Lower leg skin (tissue), 3 donors: ENCODE data around the gene ZNF440.
"Not testable (repeated sequence)": the region's sequence is repeated elsewhere in the genome, so short reads cannot be mapped to it uniquely, and the experiment has no call there.

Experiments
- CTCF ChIP-seq, 3 donors: fragments of 450-650 bp; IDR thresholded peaks; one replicate each; pipeline ENCODE4 v1.5.1; 2016; ENCODE audit warnings: antibody characterized with exemption in 3 of 3, mild to moderate bottlenecking in 3 of 3, moderate library complexity in 2 of 3
- POLR2A ChIP-seq, 2 donors: fragments of 450-650 bp; IDR thresholded peaks; one replicate each; pipeline ENCODE4 v1.6.1; 2016 to 2017; ENCODE audit warnings: antibody characterized with exemption in 2 of 2, mild to moderate bottlenecking in 1 of 2, moderate library complexity in 1 of 2

GRCh38 chr19:11835626-11836066 is 21.6 kb downstream of the ZNF440 start:
- TF ChIP-seq CTCF, POLR2A (IDR thresholded peaks at IDR 0.05): not testable (repeated sequence)
